SK-N-SH (cell line): Measurements from ENCODE around the gene GATB. TPM values are rescaled to one million over a fixed set of nuclear protein-coding genes. Genes with fewer than 3 reads are reported as not detected.

Experiments used
- CTCF ChIA-PET: fragments of 300-600, 350-600 bp; formaldehyde crosslinking; extraction: SDS; loops from one replicate; lab custom pipeline; 2021; lab: Yijun Ruan, JAX
- POLR2A ChIA-PET: fragments of 350-600 bp; sonication (Branson Sonifier 250); formaldehyde crosslinking; extraction: SDS; loops from one replicate; lab custom pipeline; 2020; ENCODE audit warnings: antibody characterized with exemption, inconsistent platforms; lab: Yijun Ruan, JAX
- DNase-seq: peaks from one replicate; pipeline ENCODE4 v3.0.0; 2012
- H2AFZ ChIP-seq: fragments of 200-600 bp; sonication (generic); 2 replicates; pipeline ENCODE4 v1.8.1; 2016; ENCODE audit warnings: antibody characterized with exemption, mild to moderate bottlenecking, low read depth
- H3F3A ChIP-seq: fragments of 200-600 bp; sonication (generic); replicated peaks from 2 replicates; pipeline ENCODE3; 2016; ENCODE audit warnings: antibody characterized with exemption, mild to moderate bottlenecking; ENCODE audit not compliant: insufficient read depth
- H3K27ac ChIP-seq, 2 experiments: fragments of 200-500 bp in 1 of 2; fragments of 200-600 bp in 1 of 2; sonication (Bioruptor generic) in 1 of 2; sonication (generic), shearing (Covaris generic) in 1 of 2; 2 replicates each; pipeline versions ENCODE4 v1.5.1 to v1.6.1; 2014 to 2016; ENCODE audit warnings: low read depth in 2 of 2, inconsistent platforms in 1 of 2, low read length in 1 of 2, mild to moderate bottlenecking in 1 of 2, mixed read lengths in 1 of 2
- H3K27me3 ChIP-seq: fragments of 200-600 bp; sonication (generic), shearing (Covaris generic); 2 replicates; pipeline ENCODE4 v1.6.1; 2016; ENCODE audit warnings: mixed run types; ENCODE audit not compliant: insufficient read depth
- H3K36me3 ChIP-seq, 2 experiments: fragments of 200-500 bp in 1 of 2; fragments of 200-600 bp in 1 of 2; sonication (Bioruptor generic) in 1 of 2; sonication (generic) in 1 of 2; replicated peaks in 1 of 2; 2 replicates each; pipeline versions ENCODE3 to v1.5.1; 2014 to 2016; ENCODE audit warnings: low read length in 1 of 2, mild to moderate bottlenecking in 1 of 2; ENCODE audit not compliant: insufficient read depth in 2 of 2, control insufficient read depth in 1 of 2
- H3K4me1 ChIP-seq, 2 experiments: fragments of 200-500 bp in 1 of 2; fragments of 200-600 bp in 1 of 2; sonication (Bioruptor generic) in 1 of 2; sonication (generic), shearing (Covaris generic) in 1 of 2; 2 replicates each; pipeline versions ENCODE4 v1.5.1 to v1.6.1; 2014 to 2016; ENCODE audit warnings: low read depth in 1 of 2, low read length in 1 of 2, mixed run types in 1 of 2; ENCODE audit not compliant: insufficient read depth in 2 of 2, control insufficient read depth in 1 of 2
- H3K4me2 ChIP-seq: fragments of 200-600 bp; sonication (generic), shearing (Covaris generic); 2 replicates; pipeline ENCODE4 v1.6.1; 2017; ENCODE audit warnings: mixed run types
- H3K4me3 ChIP-seq, 2 experiments: fragments of 200-500 bp in 1 of 2; fragments of 200-600 bp in 1 of 2; sonication (Bioruptor generic) in 1 of 2; sonication (generic), shearing (Covaris generic) in 1 of 2; 2 replicates each; pipeline versions ENCODE4 v1.5.1 to v1.8.1; 2014 to 2016; ENCODE audit warnings: low read depth in 2 of 2, inconsistent platforms in 1 of 2, low read length in 1 of 2, mild to moderate bottlenecking in 1 of 2, mixed read lengths in 1 of 2, moderate library complexity in 1 of 2
- H3K79me2 ChIP-seq: fragments of 200-600 bp; sonication (generic); 2 replicates; pipeline ENCODE4 v1.8.1; 2017; ENCODE audit warnings: mild to moderate bottlenecking; ENCODE audit not compliant: insufficient read depth
- H3K9ac ChIP-seq: fragments of 200-600 bp; sonication (generic); 2 replicates; pipeline ENCODE4 v1.6.1; 2017; ENCODE audit warnings: mixed run types
- H3K9me2 ChIP-seq: fragments of 200-600 bp; sonication (generic); 2 replicates; pipeline ENCODE4 v1.6.1; 2017; ENCODE audit warnings: mixed run types
- H3K9me3 ChIP-seq: fragments of 200-600 bp; sonication (generic); 2 replicates; pipeline ENCODE4 v1.6.1; 2017; ENCODE audit warnings: mixed run types, mild to moderate bottlenecking, moderate library complexity
- H4K20me1 ChIP-seq: fragments of 200-600 bp; sonication (generic); 2 replicates; pipeline ENCODE4 v1.6.1; 2017; ENCODE audit warnings: mild to moderate bottlenecking, mixed run types; ENCODE audit not compliant: insufficient read depth
- FOXJ3 ChIP-seq: sonication (generic); formaldehyde crosslinking; IDR thresholded peaks from 2 replicates; pipeline ENCODE4 v1.5.1; 2020; ENCODE audit warnings: mild to moderate bottlenecking, missing genetic modification reagents
- FOXM1 ChIP-seq: IDR thresholded peaks from 2 replicates; pipeline ENCODE4 v1.4.0; 2012; ENCODE audit warnings: low read depth, mild to moderate bottlenecking
- GABPA ChIP-seq: IDR thresholded peaks from 2 replicates; pipeline ENCODE4 v1.4.0; 2012; ENCODE audit warnings: low read depth, mild to moderate bottlenecking
- GATA2 ChIP-seq: sonication (generic); formaldehyde crosslinking; IDR thresholded peaks from 2 replicates; pipeline ENCODE4 v1.5.0; 2020; ENCODE audit warnings: mild to moderate bottlenecking, missing genetic modification reagents
- MAX ChIP-seq: IDR thresholded peaks from 2 replicates; pipeline ENCODE4 v1.4.0; 2012; ENCODE audit warnings: low read depth
- NFIC ChIP-seq: IDR thresholded peaks from 2 replicates; pipeline ENCODE4 v1.4.0; 2012; ENCODE audit warnings: borderline replicate concordance
- PBX3 ChIP-seq: IDR thresholded peaks from 2 replicates; pipeline ENCODE4; 2012
- POLR2AphosphoS5 ChIP-seq: IDR thresholded peaks from 2 replicates; pipeline ENCODE4 v1.6.1; 2012; ENCODE audit warnings: low read depth, low read length
- REST ChIP-seq: IDR thresholded peaks from 2 replicates; pipeline ENCODE4 v1.6.1; 2012; ENCODE audit warnings: mild to moderate bottlenecking, low read depth, low read length, moderate library complexity
- RXRA ChIP-seq: IDR thresholded peaks from 2 replicates; pipeline ENCODE4 v1.4.0; 2012; ENCODE audit warnings: low read depth, mild to moderate bottlenecking, borderline replicate concordance
- SIN3A ChIP-seq: IDR thresholded peaks from 2 replicates; pipeline ENCODE4 v1.6.1; 2012; ENCODE audit warnings: low read depth, mild to moderate bottlenecking, low read length, moderate library complexity, borderline replicate concordance
- SMC3 ChIP-seq: IDR thresholded peaks from 2 replicates; pipeline ENCODE4 v1.6.1; 2012; ENCODE audit warnings: low read depth, low read length, improper control_type of control experiment
- TAF1 ChIP-seq: IDR thresholded peaks from 2 replicates; pipeline ENCODE4 v1.6.1; 2012; ENCODE audit warnings: low read depth, mild to moderate bottlenecking, low read length, moderate library complexity, borderline replicate concordance
- TCF12 ChIP-seq: IDR thresholded peaks from 2 replicates; pipeline ENCODE4 v1.4.0; 2012
- TEAD4 ChIP-seq: IDR thresholded peaks from 2 replicates; pipeline ENCODE4 v1.4.0; 2012; ENCODE audit warnings: mild to moderate bottlenecking, borderline replicate concordance; ENCODE audit not compliant: insufficient read depth
- USF1 ChIP-seq: IDR thresholded peaks from 2 replicates; pipeline ENCODE4 v1.4.0; 2012; ENCODE audit warnings: low read depth, borderline replicate concordance
- USF2 ChIP-seq: fragments of 150-350 bp; IDR thresholded peaks from 2 replicates; pipeline ENCODE4 v1.6.1; 2017; ENCODE audit warnings: antibody characterized with exemption, low read length, low read depth, borderline replicate concordance
- YY1 ChIP-seq: IDR thresholded peaks from 2 replicates; pipeline ENCODE4 v1.4.0; 2012; ENCODE audit warnings: low read depth, mild to moderate bottlenecking
- ZBTB33 ChIP-seq: IDR thresholded peaks from 2 replicates; pipeline ENCODE4 v1.4.0; 2012; ENCODE audit warnings: low read depth, borderline replicate concordance
- WGBS: methylation state at CpG from one replicate; pipeline ENCODE4 v1.1.6; 2017; ENCODE audit warnings: low lambda C conversion rate; 5-methylcytosine and 5-hydroxymethylcytosine counted together
- polyA plus RNA-seq, 3 experiments: library from polyadenylated mRNA; depleted of rRNA; stranded (reverse); fragments of >200 nt; gene quantifications; 2 replicates each; pipeline ENCODE4 v1.2.3, GENCODE V29; 2012

GATB gene
- polyA plus RNA-seq, 1 of the 3 experiments (the other 2 are of a cell fraction), result 28.1 TPM

GRCh38 chr4:151658959-151659600, 101.7 kb downstream of the GATB start:
- H3K36me3 ChIP-seq, result peaks cover 0 to 6% of the 10 kb centered on the region in 2 experiments
- no peaks in the 10 kb centered on the region for H4K20me1 ChIP-seq
- no peaks in the 10 kb centered on the region for H3K9me3 ChIP-seq
- H3K9me2 ChIP-seq, result no peaks in the 10 kb centered on the region
- POLR2A ChIA-PET, result no interaction called here
- no peak for DNase-seq
- no peak overlapping the region for H3K4me3 ChIP-seq
- H3K4me1 ChIP-seq, result peaks cover 0 to 2% of the 10 kb centered on the region in 2 experiments; a peak in 2 of 4 replicates
- H3K79me2 ChIP-seq, result no peaks in the 10 kb centered on the region
- CTCF ChIA-PET, result interaction anchor here (1.4 kb wide), 1 partner anchor 8 kb away, joined by 5 read pairs; no protein-coding TSS in a partner anchor
- no peak overlapping the region for H3K9ac ChIP-seq
- peak overlapping the region in 1 of 2 experiments; percentile 37; a peak in 2 of 4 replicates for H3K27ac ChIP-seq
- no peak overlapping the region for H2AFZ ChIP-seq
- peaks cover 5% of the 10 kb centered on the region for H3F3A ChIP-seq
- TF ChIP-seq GATA2, result no peak
- TF ChIP-seq TEAD4, result no peak
- no peak for TF ChIP-seq MAX
- no peak for TF ChIP-seq TAF1
- no peak for TF ChIP-seq ZBTB33
- peak; percentile 11; the same call in 1 of the 2 replicates for TF ChIP-seq TCF12
- no peak for TF ChIP-seq POLR2AphosphoS5
- no peak for TF ChIP-seq RXRA
- TF ChIP-seq PBX3, result peak; percentile 44
- H3K27me3 ChIP-seq, result no peaks in the 10 kb centered on the region
- no peak overlapping the region for H3K4me2 ChIP-seq

GRCh38 chr4:151657896-151658295, 102.9 kb downstream of the GATB start:
- Histone ChIP-seq H2AFZ (no peak overlapping the region), H3K4me2 (no peak overlapping the region), H4K20me1 (no peaks in the 10 kb centered on the region), H3K9ac (no peak overlapping the region), H3K9me3 (no peaks in the 10 kb centered on the region), H3K27me3 (no peaks in the 10 kb centered on the region), H3K4me3 (no peak overlapping the region), H3K4me1 (peaks cover 0 to 10% of the 10 kb centered on the region in 2 experiments; a peak in 3 of 4 replicates), H3F3A (peaks cover 5% of the 10 kb centered on the region), H3K36me3 (peaks cover 0 to 6% of the 10 kb centered on the region in 2 experiments), H3K27ac (no peak overlapping the region), H3K79me2 (no peaks in the 10 kb centered on the region), H3K9me2 (no peaks in the 10 kb centered on the region)
- WGBS, result 100% methylated on average over 5 of the region's 5 CpGs
- POLR2A ChIA-PET, result no interaction called here
- CTCF ChIA-PET, result no interaction called here
- no peak for DNase-seq
- TF ChIP-seq FOXJ3 (CRISPR knock-in tag) (no peak), NFIC (no peak), USF1 (no peak), FOXM1 (no peak), GABPA (no peak), RXRA (no peak), POLR2AphosphoS5 (no peak), SIN3A (no peak), SMC3 (no peak), YY1 (no peak), USF2 (no peak), REST (no peak)
